ACHN (cell line): ENCODE results near the gene SFXN4.
"Not testable (repeated sequence)": the region's sequence is repeated elsewhere in the genome, so short reads cannot be mapped to it uniquely, and the experiment has no call there.

Source experiments
- DNase-seq: peaks from one replicate; pipeline ENCODE4 v3.0.0-alpha.2; 2015
- in situ Hi-C: cut with HindIII; loops from 2 replicates; pipeline ENCODE4 v1.10.0; 2017; ENCODE audit warnings: low sequenced_read_pairs, low pct_ligation_motif_present, low pct_unique_long_range_greater_than_20kb

The SFXN4 gene

GRCh38 chr10:119197921-119198320 is 32.4 kb upstream of the SFXN4 start:
- no peak for DNase-seq

GRCh38 chr10:119191881-119192280 is 26.4 kb upstream of the SFXN4 start:
- in situ Hi-C loops = no loop called here
- no peak for DNase-seq

More at GRCh38 chr10:119197921-119198320, 32.4 kb upstream of the SFXN4 start:
- in situ Hi-C loops = no loop called here

DNA sequence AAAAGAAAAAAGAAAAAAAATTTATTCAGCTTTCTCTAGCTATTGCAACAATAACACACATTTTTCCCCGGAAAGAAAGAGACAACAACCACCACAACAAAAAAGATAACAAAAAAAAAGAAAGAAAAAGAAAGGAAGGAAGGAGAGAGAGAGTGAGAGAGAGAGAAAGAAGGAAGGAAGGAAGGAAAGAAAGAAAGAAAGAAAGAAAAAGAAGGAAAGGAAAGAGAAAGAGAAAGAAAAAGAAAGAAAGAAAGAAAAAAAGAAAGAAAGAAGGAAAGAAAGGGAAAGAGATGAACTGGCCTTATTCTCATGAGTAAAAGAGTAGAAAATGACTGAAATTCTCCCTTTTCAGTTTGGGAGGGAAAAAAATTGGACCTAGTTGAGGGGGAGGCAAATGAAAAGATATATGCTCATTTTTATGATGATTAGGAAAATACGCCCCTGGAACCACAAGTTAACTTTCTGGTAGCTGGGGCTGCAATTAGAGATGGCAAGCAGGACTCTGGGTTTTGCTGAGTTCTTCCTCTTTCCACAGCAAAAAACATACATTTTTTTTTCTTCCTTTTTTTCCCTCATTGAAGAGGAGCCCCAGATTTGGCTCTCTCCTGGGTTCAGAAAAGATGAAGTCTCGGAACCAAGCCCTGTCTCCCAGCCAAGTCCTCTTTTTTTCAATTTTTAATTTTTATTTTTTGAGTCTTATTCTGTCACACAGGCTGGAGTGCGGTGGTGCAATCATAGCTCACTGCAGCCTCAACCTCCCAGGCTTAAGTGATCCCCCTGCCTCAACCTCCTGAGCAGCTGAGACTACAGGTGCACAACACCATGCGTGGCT is 25.7 kb upstream of the SFXN4 start:
- no peak for DNase-seq
- in situ Hi-C loops = no loop called here

DNA sequence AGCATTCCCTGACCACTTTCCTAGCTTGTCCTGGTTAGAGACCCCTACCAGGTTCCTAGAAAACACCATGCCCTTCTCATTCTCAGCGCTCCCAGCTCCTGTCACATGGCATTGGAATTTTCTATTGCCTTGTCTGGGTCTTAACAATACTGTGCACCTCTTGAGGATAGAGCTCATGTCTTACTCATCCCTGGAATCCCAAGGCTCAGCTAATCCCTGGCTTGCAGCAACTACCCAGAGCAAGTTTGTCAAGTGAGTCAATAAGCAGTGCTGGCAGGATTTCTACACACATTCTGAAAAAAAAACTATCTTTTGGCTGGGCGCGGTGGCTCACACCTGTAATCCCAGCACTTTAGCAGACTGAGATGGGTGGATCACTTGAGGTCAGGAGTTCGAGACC is 24.8 kb upstream of the SFXN4 start:
- in situ Hi-C loops = no loop called here
- peak; percentile 89 for DNase-seq

DNA sequence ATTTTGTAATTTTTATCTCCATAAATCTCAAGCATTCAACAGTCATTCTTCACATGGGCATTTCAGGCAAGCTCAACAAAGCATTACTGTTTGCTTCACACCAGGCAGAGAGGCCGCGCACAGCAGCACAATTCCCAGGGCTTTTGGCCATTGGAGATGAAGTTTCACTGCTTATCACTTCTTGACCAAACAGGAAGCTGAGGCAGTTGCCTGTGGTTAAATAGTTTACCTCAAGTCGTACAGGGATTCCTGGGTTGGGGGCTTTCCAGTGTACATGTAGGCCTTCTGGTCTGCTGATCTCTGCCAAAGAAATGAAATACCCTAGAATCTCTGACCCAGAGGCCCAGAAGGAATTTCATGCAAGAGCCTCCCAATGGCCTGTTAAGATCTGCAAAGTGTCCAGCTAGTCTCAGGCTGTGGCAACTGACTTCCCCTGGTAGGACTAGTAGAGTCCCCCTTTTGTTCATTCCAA is 24.3 kb upstream of the SFXN4 start:
- in situ Hi-C loops = no loop called here
- no peak for DNase-seq

- in situ Hi-C loops = no loop called here
- DNase-seq = no peak
These were observed 18.3 kb upstream of the SFXN4 start for GRCh38 chr10:119183664-119184412.

DNA sequence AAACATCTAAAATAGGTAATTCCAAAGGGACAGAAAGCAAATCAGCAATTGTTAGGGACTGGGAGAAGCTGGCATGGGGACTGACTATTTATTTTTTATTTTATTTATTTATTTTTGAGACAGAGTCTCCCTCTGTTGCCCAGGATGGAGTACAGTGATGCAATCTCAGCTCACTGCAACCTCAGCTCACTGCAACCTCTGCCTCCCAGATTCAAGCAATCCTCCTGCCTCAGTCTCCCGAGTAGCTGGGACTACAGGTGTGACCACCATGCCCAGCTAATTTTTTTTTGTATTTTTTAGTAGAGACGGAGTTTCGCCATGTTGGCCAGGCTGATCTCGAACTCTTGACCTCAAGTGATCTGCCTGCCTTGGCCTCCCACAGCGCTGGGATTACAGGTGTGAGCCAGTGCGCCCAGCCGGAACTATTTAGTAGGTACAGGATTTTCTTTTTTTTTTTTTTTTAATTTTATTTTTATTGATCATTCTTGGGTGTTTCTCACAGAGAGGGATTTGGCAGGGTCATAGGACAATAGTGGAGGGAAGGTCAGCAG is 15.4 kb upstream of the SFXN4 start:
- in situ Hi-C loops, DNase-seq: not testable (repeated sequence)

- in situ Hi-C loops = no loop called here
- peak; percentile 94 for DNase-seq
These were observed 13.0 kb upstream of the SFXN4 start, which contains the start of gene PRDX3 for GRCh38 chr10:119178372-119179119. Gene PRDX3, minus strand, starts transcription at chr10:119178812. Its CDS starts 22 bp downstream, at chr10:119178790.

GRCh38 chr10:119177708-119178371 is 12.3 kb upstream of the SFXN4 start:
- DNase-seq = no peak
- in situ Hi-C loops = no loop called here

DNA sequence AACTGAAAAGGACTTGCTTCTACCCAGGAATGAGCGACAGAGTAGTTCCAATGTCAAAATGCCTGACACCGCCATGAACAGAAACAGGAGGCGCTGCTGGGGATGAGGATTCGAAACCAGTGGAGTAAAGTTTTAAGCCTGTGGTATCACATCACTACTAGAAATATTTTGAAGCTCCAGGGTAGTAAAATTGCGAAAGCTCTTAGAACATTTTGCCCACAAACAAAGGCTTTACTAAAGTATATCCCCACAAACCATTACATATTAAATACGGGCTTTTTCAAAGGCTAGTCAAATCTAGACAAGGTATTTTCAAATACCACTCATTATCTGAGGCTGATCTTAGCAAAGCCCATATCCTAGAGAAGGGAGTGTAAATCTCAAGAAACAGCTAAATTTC is 10.7 kb upstream of the SFXN4 start:
- in situ Hi-C loops = no loop called here

DNA sequence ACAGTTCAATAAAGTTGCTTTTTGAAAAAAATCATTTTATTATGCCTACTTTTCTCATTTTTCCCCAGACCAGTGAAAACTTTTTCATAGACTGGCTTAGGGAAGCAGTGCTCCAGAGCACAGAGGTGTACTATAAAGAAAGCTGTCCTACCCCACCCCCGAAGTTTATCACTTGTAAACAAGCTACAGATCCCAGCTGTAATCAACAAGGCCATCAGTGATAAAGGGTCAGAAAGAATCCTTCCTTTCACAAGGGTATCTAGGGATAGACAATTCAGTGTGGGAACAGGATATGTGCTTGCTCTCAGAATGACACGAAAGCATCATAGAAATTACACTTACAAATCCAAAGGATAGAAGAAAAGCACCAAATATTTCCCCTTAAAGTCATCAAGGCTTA is 8.6 kb upstream of the SFXN4 start:
- in situ Hi-C loops = no loop called here
- DNase-seq = no peak

More for the DNA sequence above, 10.7 kb upstream of the SFXN4 start:
- no peak for DNase-seq

DNA sequence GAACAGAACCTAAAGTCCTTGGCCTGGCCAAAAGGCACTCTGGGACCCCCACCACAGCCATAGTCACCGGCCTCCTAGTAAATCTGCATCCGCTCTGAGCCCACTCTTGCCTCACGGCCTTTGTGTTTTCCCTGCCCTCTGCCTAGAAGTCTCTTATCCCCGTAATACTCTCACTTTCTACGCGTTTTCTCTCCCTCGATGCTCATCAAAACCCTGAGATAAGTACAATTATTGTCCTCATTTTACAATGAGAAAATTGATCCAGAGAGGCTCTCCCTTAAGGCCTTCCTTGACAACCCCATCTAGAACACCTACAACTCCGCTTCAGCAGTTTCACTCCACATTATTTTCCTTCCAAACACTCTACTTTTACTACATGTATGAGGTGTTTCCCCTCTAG is 1.5 kb upstream of the SFXN4 start:
- DNase-seq = no peak
- in situ Hi-C loops = no loop called here

- in situ Hi-C loops = no loop called here
- no peak for DNase-seq
These were observed 1.1 kb upstream of the SFXN4 start for GRCh38 chr10:119166564-119166963.

GRCh38 chr10:119166118-119166500 is 595 bp upstream of the SFXN4 start:
- in situ Hi-C loops = no loop called here
- DNase-seq = no peak

- in situ Hi-C loops = no loop called here
These were observed 2.9 kb downstream of the SFXN4 start for GRCh38 chr10:119162452-119163092.

DNA sequence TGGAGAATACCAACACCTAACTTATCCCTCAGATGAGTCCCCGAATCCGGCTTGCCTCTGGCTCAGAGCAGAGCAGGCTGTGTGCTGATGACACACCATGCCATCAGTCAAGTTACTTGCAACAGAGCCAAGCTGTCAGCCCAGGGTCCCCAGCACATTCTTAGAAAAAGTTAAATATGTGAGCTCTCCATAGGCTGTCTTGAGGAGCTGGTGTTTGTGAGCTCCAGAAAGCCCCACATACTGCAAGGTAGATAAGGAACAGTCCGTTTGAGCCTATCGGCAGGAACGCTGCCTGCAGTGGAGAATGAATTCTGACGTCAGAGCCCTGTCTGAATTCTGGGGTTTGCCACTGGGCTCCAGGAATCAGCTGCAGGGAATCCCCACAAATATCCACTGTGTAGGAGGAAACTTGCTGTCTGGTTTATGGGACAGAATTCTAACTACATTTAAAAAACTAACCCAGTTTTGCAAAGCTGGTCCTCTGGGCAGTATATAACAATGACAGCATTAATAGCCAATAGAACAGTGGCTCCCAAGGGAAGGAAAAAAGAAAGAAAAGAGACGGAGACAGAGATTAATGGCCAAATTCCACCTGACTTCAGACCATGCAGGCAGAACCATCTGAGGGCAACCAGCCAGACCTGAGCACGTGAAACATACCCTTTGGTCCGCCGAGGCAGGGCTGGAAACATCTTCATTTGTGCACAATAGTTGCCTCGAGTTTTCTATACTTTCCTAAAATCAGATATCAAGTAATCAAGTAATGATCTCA is 3.6 kb downstream of the SFXN4 start:
- in situ Hi-C loops = no loop called here
- DNase-seq = no peak

More at GRCh38 chr10:119162452-119163092, 2.9 kb downstream of the SFXN4 start:
- DNase-seq = no peak

- in situ Hi-C loops = no loop called here
- no peak for DNase-seq
These were observed 6.2 kb downstream of the SFXN4 start for GRCh38 chr10:119159332-119159731.
